ENCODE results near the gene METTL25. TPM values are rescaled to one million over a fixed set of nuclear protein-coding genes. Genes with fewer than 3 reads are reported as not detected.

METTL25 gene
- total and polyA plus RNA-seq, 4 donors: 2.6 to 25.1 (median 8.6) TPM

- Histone ChIP-seq H3K9ac (ENCODE audit: insufficient read depth in 1 of 2, low read length in 2 of 2) (no peak overlapping the region), H3K36me3 (ENCODE audit: control insufficient read depth in 4 of 4, insufficient read depth in 4 of 4, low read length in 4 of 4) (peaks cover 0 to 8% (median 0%) of the 10 kb centered on the region in 4 donors), H3K27me3 (ENCODE audit: control insufficient read depth in 3 of 3, insufficient read depth in 3 of 3, low read length in 2 of 3) (no peaks in the 10 kb centered on the region), H3K9me3 (ENCODE audit: control insufficient read depth in 4 of 4, insufficient read depth in 3 of 4, low read length in 3 of 4) (no peaks in the 10 kb centered on the region), H3K4me3 (no peak overlapping the region), H3K27ac (ENCODE audit: low read depth in 1 of 2, low read length in 1 of 2) (no peak overlapping the region), H3K4me1 (ENCODE audit: control insufficient read depth in 5 of 5, insufficient read depth in 5 of 5, low read length in 5 of 5) (peaks cover 0 to 4% (median 0%) of the 10 kb centered on the region in 5 donors)
- WGBS, 2 donors: 54 to 73% methylated on average over 5 of the region's 5 CpGs
- DNase-seq: no peak
- no peak for ATAC-seq (ENCODE audit: insufficient read depth, low FRiP score)
- TF ChIP-seq, protein P1, sequence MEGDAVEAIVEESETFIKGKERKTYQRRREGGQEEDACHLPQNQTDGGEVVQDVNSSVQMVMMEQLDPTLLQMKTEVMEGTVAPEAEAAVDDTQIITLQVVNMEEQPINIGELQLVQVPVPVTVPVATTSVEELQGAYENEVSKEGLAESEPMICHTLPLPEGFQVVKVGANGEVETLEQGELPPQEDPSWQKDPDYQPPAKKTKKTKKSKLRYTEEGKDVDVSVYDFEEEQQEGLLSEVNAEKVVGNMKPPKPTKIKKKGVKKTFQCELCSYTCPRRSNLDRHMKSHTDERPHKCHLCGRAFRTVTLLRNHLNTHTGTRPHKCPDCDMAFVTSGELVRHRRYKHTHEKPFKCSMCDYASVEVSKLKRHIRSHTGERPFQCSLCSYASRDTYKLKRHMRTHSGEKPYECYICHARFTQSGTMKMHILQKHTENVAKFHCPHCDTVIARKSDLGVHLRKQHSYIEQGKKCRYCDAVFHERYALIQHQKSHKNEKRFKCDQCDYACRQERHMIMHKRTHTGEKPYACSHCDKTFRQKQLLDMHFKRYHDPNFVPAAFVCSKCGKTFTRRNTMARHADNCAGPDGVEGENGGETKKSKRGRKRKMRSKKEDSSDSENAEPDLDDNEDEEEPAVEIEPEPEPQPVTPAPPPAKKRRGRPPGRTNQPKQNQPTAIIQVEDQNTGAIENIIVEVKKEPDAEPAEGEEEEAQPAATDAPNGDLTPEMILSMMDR (IDR thresholded peaks at IDR 0.05; ENCODE audit: control extremely low read depth, extremely low read depth): no peak
Observed at GRCh38 chr12:82407481-82407880, 49.2 kb downstream of the METTL25 start.

- ATAC-seq (ENCODE audit: insufficient read depth, low FRiP score): no peak
- TF ChIP-seq, protein P1 (IDR thresholded peaks at IDR 0.05; ENCODE audit: control extremely low read depth, extremely low read depth): no peak
- WGBS, 2 donors: 95 to 98% methylated on average over 1 of the region's 1 CpG
Observed at GRCh38 chr12:82408844-82409243, 50.5 kb downstream of the METTL25 start.

DNA sequence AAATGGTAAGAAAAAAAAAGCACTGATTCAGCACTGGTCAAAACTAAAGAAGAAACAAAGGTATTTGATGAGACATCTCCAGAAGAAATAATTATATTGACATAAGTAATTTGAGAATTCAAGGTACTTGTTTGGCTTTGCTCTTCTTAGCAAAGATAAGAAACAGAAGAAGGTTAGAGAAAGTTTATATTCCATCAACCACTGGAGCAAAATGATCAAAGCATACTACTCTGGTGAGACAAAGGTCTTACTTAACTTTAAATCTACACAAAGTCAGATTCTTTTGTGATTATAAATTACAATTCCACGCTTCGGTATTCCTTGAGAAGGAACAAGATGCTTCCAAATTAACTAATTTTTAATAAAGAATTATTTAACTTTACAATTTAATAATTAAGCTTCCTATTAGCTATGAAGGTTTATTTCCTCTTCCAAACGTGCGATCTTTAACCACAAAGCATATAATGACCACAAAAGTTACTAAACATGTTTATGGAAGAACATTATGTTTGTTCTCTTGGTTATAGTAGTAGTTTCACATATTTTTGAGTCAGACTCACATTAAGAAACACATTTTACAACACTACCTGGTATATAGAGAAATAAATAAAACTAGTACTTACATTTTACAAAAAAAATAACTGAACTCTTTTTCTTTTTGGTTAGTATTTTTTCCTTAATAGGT is 53.4 kb downstream of the METTL25 start:
- H3K4me3 ChIP-seq: no peak overlapping the region

More at GRCh38 chr12:82408844-82409243, 50.5 kb downstream of the METTL25 start:
- Histone ChIP-seq H3K36me3 (ENCODE audit: control insufficient read depth in 4 of 4, insufficient read depth in 4 of 4, low read length in 4 of 4) (peaks cover 0 to 8% (median 0%) of the 10 kb centered on the region in 4 donors), H3K4me3 (no peak overlapping the region), H3K4me1 (ENCODE audit: control insufficient read depth in 5 of 5, insufficient read depth in 5 of 5, low read length in 5 of 5) (peaks cover 0 to 4% (median 0%) of the 10 kb centered on the region in 5 donors), H3K27ac (ENCODE audit: low read depth in 1 of 2, low read length in 1 of 2) (no peak overlapping the region), H3K27me3 (ENCODE audit: control insufficient read depth in 3 of 3, insufficient read depth in 3 of 3, low read length in 2 of 3) (no peaks in the 10 kb centered on the region), H3K9me3 (ENCODE audit: control insufficient read depth in 4 of 4, insufficient read depth in 3 of 4, low read length in 3 of 4) (no peaks in the 10 kb centered on the region), H3K9ac (ENCODE audit: insufficient read depth in 1 of 2, low read length in 2 of 2) (no peak overlapping the region)
- DNase-seq: no peak

More for the DNA sequence above, 53.4 kb downstream of the METTL25 start:
- Histone ChIP-seq H3K9ac (ENCODE audit: insufficient read depth in 1 of 2, low read length in 2 of 2) (no peak overlapping the region), H3K27ac (ENCODE audit: low read depth in 1 of 2, low read length in 1 of 2) (no peak overlapping the region), H3K36me3 (ENCODE audit: control insufficient read depth in 4 of 4, insufficient read depth in 4 of 4, low read length in 4 of 4) (peaks cover 0 to 12% (median 3%) of the 10 kb centered on the region in 4 donors), H3K9me3 (ENCODE audit: control insufficient read depth in 4 of 4, insufficient read depth in 3 of 4, low read length in 3 of 4) (no peaks in the 10 kb centered on the region), H3K4me1 (ENCODE audit: control insufficient read depth in 5 of 5, insufficient read depth in 5 of 5, low read length in 5 of 5) (peaks cover 0 to 9% (median 4%) of the 10 kb centered on the region in 5 donors), H3K27me3 (ENCODE audit: control insufficient read depth in 3 of 3, insufficient read depth in 3 of 3, low read length in 2 of 3) (no peaks in the 10 kb centered on the region)
- TF ChIP-seq, protein P1 (IDR thresholded peaks at IDR 0.05; ENCODE audit: control extremely low read depth, extremely low read depth): no peak
- ATAC-seq (ENCODE audit: insufficient read depth, low FRiP score): no peak
- 64 to 81% methylated on average over 4 of the region's 4 CpGs for WGBS, 2 donors
- DNase-seq: no peak
